Immature natural killer cell (primary cell): ENCODE data around the gene GPC6. TPM values are rescaled to one million over a fixed set of nuclear protein-coding genes. Genes with fewer than 3 reads are reported as not detected.

Source experiments
- DNase-seq, 3 donors: peaks; one replicate each; pipeline ENCODE4 v3.0.0; 2022; ENCODE audit warnings: mixed read lengths in 1 of 3
- H3K27ac Mint-ChIP-seq, 6 donors: one replicate each; pipeline ENCODE4 v1.8.0; 2020; ENCODE audit warnings: mixed read lengths in 6 of 6, mild to moderate bottlenecking in 5 of 6, inconsistent platforms in 4 of 6, moderate library complexity in 3 of 6
- H3K27me3 Mint-ChIP-seq, 3 donors: one replicate each; pipeline ENCODE4 v1.8.0; 2020 to 2021; ENCODE audit warnings: low read depth in 3 of 3, mild to moderate bottlenecking in 3 of 3, mixed read lengths in 3 of 3, moderate library complexity in 3 of 3, inconsistent platforms in 1 of 3
- H3K36me3 Mint-ChIP-seq, 3 donors: one replicate each; pipeline ENCODE4 v1.8.0; 2020; ENCODE audit warnings: mixed read lengths in 3 of 3, inconsistent platforms in 2 of 3, mild to moderate bottlenecking in 2 of 3
- H3K4me1 Mint-ChIP-seq, 2 donors: one replicate each; pipeline ENCODE4 v1.8.0; 2020; ENCODE audit warnings: inconsistent platforms in 2 of 2, mild to moderate bottlenecking in 2 of 2, mixed read lengths in 2 of 2, moderate library complexity in 1 of 2
- H3K4me3 Mint-ChIP-seq, 5 donors: one replicate each; pipeline ENCODE4 v1.8.0; 2020; ENCODE audit warnings: mild to moderate bottlenecking in 5 of 5, mixed read lengths in 5 of 5, inconsistent platforms in 3 of 5, moderate library complexity in 3 of 5
- H3K9me3 Mint-ChIP-seq, 6 donors: one replicate each; pipeline ENCODE4 v1.8.0; 2020; ENCODE audit warnings: mild to moderate bottlenecking in 6 of 6, mixed read lengths in 6 of 6, inconsistent platforms in 4 of 6, moderate library complexity in 3 of 6
- polyA plus RNA-seq, 3 donors: library from polyadenylated mRNA; unstranded; fragments of 300-500 nt; fragmentation: Illumina TruSeq; gene quantifications; one replicate each; pipeline ENCODE4 v1.2.3, GENCODE V29; 2021

The GPC6 gene
- polyA plus RNA-seq, 3 donors from 2014 or later: not detected

- Mint-ChIP-seq H3K27me3 (no peaks in the 10 kb centered on the region), H3K9me3 (peaks cover 0 to 6% (median 2%) of the 10 kb centered on the region in 6 donors), H3K4me3 (no peak overlapping the region), H3K27ac (no peak overlapping the region), H3K4me1 (no peaks in the 10 kb centered on the region), H3K36me3 (no peaks in the 10 kb centered on the region)
- no peak for DNase-seq
Observed at GRCh38 chr13:93649496-93649895, 422.9 kb downstream of the GPC6 start.

DNA sequence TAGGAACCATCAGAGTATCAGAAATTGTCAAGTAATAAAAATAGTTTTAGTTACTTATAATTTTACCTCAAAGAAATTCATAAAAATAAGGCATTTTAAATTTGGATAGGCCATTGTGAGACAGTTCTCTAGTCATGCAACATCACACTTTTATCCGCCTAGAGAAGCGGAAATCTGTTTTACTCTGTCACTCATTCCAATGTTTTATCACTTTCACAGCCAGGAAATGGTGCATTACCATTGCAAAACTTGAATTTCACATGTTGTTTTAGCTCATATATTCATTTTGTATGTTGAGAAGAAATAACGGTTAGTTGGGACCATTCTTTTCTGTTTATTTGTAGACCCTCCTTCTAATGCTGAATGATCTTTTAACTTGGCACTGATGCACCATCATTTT, 427.2 kb downstream of the GPC6 start:
- DNase-seq: no peak
- H3K27me3 Mint-ChIP-seq: no peaks in the 10 kb centered on the region
- H3K9me3 Mint-ChIP-seq: peaks cover 0 to 10% (median 4%) of the 10 kb centered on the region in 6 donors
- no peak overlapping the region for H3K4me3 Mint-ChIP-seq
- H3K36me3 Mint-ChIP-seq: no peaks in the 10 kb centered on the region
- no peaks in the 10 kb centered on the region for H3K4me1 Mint-ChIP-seq
- H3K27ac Mint-ChIP-seq: no peak overlapping the region

GRCh38 chr13:93655154-93655553, 428.5 kb downstream of the GPC6 start:
- Mint-ChIP-seq H3K36me3 (no peaks in the 10 kb centered on the region), H3K4me3 (no peak overlapping the region), H3K27me3 (no peaks in the 10 kb centered on the region), H3K9me3 (peaks cover 0 to 10% (median 4%) of the 10 kb centered on the region in 6 donors), H3K4me1 (no peaks in the 10 kb centered on the region), H3K27ac (no peak overlapping the region)
- DNase-seq: no peak

DNA sequence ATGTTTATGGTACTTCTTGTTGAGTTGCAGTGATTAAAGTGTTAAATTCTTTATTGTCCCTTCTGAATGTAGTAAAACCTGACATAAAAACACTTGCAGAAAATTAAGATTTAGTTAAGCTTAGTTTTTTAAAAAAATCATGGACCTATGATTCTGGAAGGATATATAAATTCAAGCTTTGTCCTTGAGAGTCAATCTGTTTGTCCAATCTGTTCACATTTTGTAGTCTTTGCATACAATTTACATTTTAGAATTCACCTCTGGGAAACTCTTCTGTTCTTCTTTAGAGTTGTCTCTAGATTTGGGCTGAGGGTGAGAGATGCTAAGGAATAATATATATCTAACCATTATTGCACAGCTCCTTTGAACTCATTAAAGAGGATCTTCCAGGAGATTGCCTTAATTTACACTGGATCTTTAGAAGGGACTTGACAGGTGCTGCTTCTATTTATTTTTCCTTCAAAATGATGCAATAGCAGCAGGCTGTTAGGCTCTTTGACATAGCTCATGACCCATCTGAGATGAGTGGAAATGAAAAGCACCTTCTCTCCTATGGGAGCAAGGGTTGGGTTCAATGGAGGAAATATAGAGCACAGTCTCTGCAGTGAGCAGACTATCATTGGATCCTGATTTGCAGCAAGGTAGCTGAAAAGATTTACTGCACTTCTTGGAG, 433.9 kb downstream of the GPC6 start:
- Mint-ChIP-seq H3K4me3 (no peak overlapping the region), H3K36me3 (no peaks in the 10 kb centered on the region)

DNA sequence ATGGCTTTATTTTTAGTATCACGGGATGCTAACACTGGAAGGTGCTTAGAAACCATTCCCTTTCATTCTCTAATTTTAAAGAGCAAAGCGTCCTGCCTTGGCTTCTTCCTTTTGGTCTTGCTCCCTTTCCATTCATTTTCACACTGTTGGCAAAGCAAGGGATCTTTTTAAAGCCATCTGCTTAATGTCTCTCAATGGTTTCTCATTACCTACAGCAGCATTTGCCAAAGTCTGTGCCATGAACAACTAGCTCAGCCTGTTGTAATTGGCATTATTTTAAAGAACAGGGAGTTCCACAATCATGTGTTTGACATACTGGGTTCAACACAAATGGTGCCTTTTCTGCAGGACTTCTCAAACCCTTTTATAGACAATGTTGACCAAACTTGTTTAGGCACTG, 444.3 kb downstream of the GPC6 start:
- H3K4me1 Mint-ChIP-seq: no peaks in the 10 kb centered on the region
- no peak overlapping the region for H3K4me3 Mint-ChIP-seq

More for the DNA sequence above, 433.9 kb downstream of the GPC6 start:
- DNase-seq: no peak
- H3K9me3 Mint-ChIP-seq: peaks cover 1 to 5% (median 3%) of the 10 kb centered on the region in 6 donors
- no peak overlapping the region for H3K27ac Mint-ChIP-seq
- H3K27me3 Mint-ChIP-seq: no peaks in the 10 kb centered on the region
- H3K4me1 Mint-ChIP-seq: no peaks in the 10 kb centered on the region

GRCh38 chr13:93672996-93673395, 446.4 kb downstream of the GPC6 start:
- Mint-ChIP-seq H3K36me3 (no peaks in the 10 kb centered on the region), H3K27ac (no peak overlapping the region), H3K27me3 (peaks cover 0 to 9% (median 0%) of the 10 kb centered on the region in 3 donors), H3K4me1 (no peaks in the 10 kb centered on the region), H3K9me3 (peaks cover 0 to 13% (median 6%) of the 10 kb centered on the region in 6 donors), H3K4me3 (no peak overlapping the region)
- no peak for DNase-seq

More for the DNA sequence above, 444.3 kb downstream of the GPC6 start:
- H3K36me3 Mint-ChIP-seq: no peaks in the 10 kb centered on the region
- peaks cover 0 to 13% (median 5%) of the 10 kb centered on the region in 6 donors for H3K9me3 Mint-ChIP-seq
- H3K27ac Mint-ChIP-seq: no peak overlapping the region
- peaks cover 0 to 9% (median 0%) of the 10 kb centered on the region in 3 donors for H3K27me3 Mint-ChIP-seq
- DNase-seq: no peak

DNA sequence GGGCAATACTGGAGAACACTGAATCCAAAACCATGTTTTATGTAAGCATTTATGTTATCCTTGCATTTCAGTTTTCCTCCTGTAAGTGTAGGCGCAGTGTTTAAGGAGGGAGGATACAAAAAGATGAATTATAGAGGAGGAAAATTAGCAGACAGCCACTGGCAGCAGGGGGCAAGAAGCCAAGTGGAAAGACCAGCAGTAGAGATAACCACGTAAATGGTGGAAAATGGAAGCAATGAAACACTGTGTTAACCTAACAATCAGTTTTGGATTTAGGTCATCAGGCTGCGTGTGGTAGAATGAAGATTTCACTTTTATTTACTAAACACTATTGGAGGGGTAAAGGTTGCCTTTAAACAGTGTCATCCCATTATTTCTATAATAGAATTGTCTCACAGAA, 447.3 kb downstream of the GPC6 start:
- H3K27ac Mint-ChIP-seq: no peak overlapping the region
- no peak overlapping the region for H3K4me3 Mint-ChIP-seq
- no peaks in the 10 kb centered on the region for H3K36me3 Mint-ChIP-seq
- H3K4me1 Mint-ChIP-seq: no peaks in the 10 kb centered on the region
- no peak for DNase-seq
- peaks cover 0 to 13% (median 5%) of the 10 kb centered on the region in 6 donors for H3K9me3 Mint-ChIP-seq
- H3K27me3 Mint-ChIP-seq: peaks cover 0 to 6% (median 0%) of the 10 kb centered on the region in 3 donors

- DNase-seq: no peak
- Mint-ChIP-seq H3K4me1 (no peaks in the 10 kb centered on the region), H3K9me3 (peaks cover 0 to 13% (median 5%) of the 10 kb centered on the region in 6 donors), H3K36me3 (no peaks in the 10 kb centered on the region), H3K27ac (no peak overlapping the region), H3K27me3 (peaks cover 0 to 6% (median 0%) of the 10 kb centered on the region in 3 donors), H3K4me3 (no peak overlapping the region)
Observed at GRCh38 chr13:93674337-93674755, 447.7 kb downstream of the GPC6 start.

DNA sequence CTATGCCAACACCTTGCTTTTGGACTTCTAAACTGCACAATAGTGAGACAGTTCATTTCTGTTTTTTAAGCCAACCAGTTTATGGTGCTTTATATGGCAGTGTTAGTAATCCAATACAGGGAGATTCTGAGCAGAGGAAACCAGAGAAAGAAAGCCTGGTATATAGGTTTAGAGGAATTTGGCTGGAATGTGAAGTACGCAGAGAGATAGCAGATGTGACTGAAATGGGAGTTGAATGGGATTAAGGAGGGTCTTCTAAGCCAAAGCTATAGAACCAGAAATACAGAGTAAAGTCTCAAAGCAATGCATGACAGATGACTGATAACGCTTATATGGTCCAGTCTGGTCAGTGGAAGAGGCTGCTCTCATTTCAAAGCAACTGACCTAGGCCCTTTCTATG, 453.7 kb downstream of the GPC6 start:
- Mint-ChIP-seq H3K4me1 (no peaks in the 10 kb centered on the region), H3K36me3 (no peaks in the 10 kb centered on the region), H3K4me3 (no peak overlapping the region), H3K27ac (no peak overlapping the region), H3K9me3 (peaks cover 0 to 6% (median under 1%) of the 10 kb centered on the region in 6 donors), H3K27me3 (peaks cover 0 to 6% (median 0%) of the 10 kb centered on the region in 3 donors)
- DNase-seq: no peak

GRCh38 chr13:93685900-93686299, 459.3 kb downstream of the GPC6 start:
- Mint-ChIP-seq H3K27ac (no peak overlapping the region), H3K9me3 (peaks cover 0 to 8% (median 3%) of the 10 kb centered on the region in 6 donors), H3K27me3 (peaks cover 0 to 2% (median 0%) of the 10 kb centered on the region in 3 donors), H3K4me3 (no peak overlapping the region), H3K4me1 (no peaks in the 10 kb centered on the region), H3K36me3 (no peaks in the 10 kb centered on the region)
- DNase-seq: no peak

- Mint-ChIP-seq H3K9me3 (peaks cover 0 to 9% (median 3%) of the 10 kb centered on the region in 6 donors), H3K27ac (no peak overlapping the region), H3K27me3 (peaks cover 0 to 2% (median 0%) of the 10 kb centered on the region in 3 donors), H3K36me3 (no peaks in the 10 kb centered on the region), H3K4me1 (no peaks in the 10 kb centered on the region), H3K4me3 (no peak overlapping the region)
- no peak for DNase-seq
Observed at GRCh38 chr13:93686399-93686798, 459.8 kb downstream of the GPC6 start.

DNA sequence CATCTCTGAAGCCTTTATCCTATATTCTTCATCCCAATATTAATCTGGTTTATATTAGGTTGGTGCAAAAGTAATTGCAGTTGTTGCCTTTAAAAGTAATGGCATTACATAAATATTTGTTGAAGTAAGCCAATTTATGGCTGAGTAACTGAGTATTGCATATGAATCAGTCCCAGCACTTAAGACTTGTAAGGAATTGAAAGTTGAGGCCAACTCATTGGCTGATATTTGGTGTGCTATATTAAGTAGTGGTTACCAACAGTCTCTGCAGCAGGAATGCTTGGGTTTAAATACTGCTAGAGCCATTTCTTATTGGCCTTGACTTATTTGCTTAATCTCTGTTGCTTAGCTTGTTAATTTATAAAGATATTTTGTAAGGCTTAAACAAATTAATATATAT, 460.7 kb downstream of the GPC6 start:
- peaks cover 0 to 9% (median 3%) of the 10 kb centered on the region in 6 donors for H3K9me3 Mint-ChIP-seq
- no peaks in the 10 kb centered on the region for H3K4me1 Mint-ChIP-seq
- H3K27me3 Mint-ChIP-seq: peaks cover 0 to 2% (median 0%) of the 10 kb centered on the region in 3 donors
- H3K4me3 Mint-ChIP-seq: no peak overlapping the region
- no peaks in the 10 kb centered on the region for H3K36me3 Mint-ChIP-seq
- DNase-seq: no peak
- no peak overlapping the region for H3K27ac Mint-ChIP-seq

DNA sequence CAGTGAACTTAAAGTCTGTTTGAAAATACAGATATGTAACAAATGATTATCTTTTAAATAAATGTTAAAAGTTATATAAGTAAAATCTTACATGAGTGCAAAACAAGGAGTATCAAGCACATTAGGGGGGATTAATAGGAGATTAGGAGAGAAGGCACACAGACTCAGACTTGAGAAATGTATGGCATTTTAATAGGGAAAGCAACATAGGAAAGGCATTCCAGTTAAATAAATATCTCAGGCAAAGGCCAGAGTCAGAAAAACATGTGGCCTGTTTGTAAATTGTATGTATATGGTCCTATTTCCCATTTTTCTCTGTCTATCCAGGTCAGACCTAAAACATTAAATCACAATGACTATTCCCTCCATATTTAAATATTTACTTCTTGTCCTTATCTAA, 462.7 kb downstream of the GPC6 start:
- no peak for DNase-seq
- Mint-ChIP-seq H3K9me3 (peaks cover 0 to 6% (median 2%) of the 10 kb centered on the region in 6 donors), H3K36me3 (no peaks in the 10 kb centered on the region), H3K27me3 (peaks cover 0 to 2% (median 0%) of the 10 kb centered on the region in 3 donors), H3K4me1 (no peaks in the 10 kb centered on the region), H3K4me3 (no peak overlapping the region), H3K27ac (no peak overlapping the region)

- peaks cover 0 to 6% (median 2%) of the 10 kb centered on the region in 6 donors for H3K9me3 Mint-ChIP-seq
- no peak overlapping the region for H3K4me3 Mint-ChIP-seq
- H3K27me3 Mint-ChIP-seq: peaks cover 0 to 2% (median 0%) of the 10 kb centered on the region in 3 donors
- no peak for DNase-seq
- H3K4me1 Mint-ChIP-seq: no peaks in the 10 kb centered on the region
- no peaks in the 10 kb centered on the region for H3K36me3 Mint-ChIP-seq
- H3K27ac Mint-ChIP-seq: no peak overlapping the region
Observed at GRCh38 chr13:93690139-93690538, 463.5 kb downstream of the GPC6 start.
